NCI-H774 (cell line): ENCODE data around the gene WWC2.

Experiments used
- DNase-seq: peaks from one replicate; lab custom pipeline; 2025; lab: John Stamatoyannopoulos, UW

WWC2 gene

GRCh38 chr4:183329954-183330742 is 231.1 kb downstream of the WWC2 start:
- no peak for DNase-seq

GRCh38 chr4:183330841-183331240 is 231.8 kb downstream of the WWC2 start:
- no peak for DNase-seq

- DNase-seq = no peak
These were observed 233.4 kb downstream of the WWC2 start for GRCh38 chr4:183332447-183332846.

GRCh38 chr4:183333202-183333601 is 234.1 kb downstream of the WWC2 start:
- no peak for DNase-seq

GRCh38 chr4:183333983-183334382 is 234.9 kb downstream of the WWC2 start:
- DNase-seq = no peak

GRCh38 chr4:183335369-183335940 is 236.4 kb downstream of the WWC2 start:
- DNase-seq = no peak

GRCh38 chr4:183337349-183337748 is 238.3 kb downstream of the WWC2 start:
- no peak for DNase-seq

GRCh38 chr4:183337833-183338232 is 238.8 kb downstream of the WWC2 start:
- DNase-seq = no peak

GRCh38 chr4:183342541-183343533 is 243.8 kb downstream of the WWC2 start:
- no peak for DNase-seq

- DNase-seq = no peak
These were observed 244.7 kb downstream of the WWC2 start for GRCh38 chr4:183343730-183344129.

- no peak for DNase-seq
These were observed 245.6 kb downstream of the WWC2 start for GRCh38 chr4:183344523-183345255.

- no peak for DNase-seq
These were observed 246.2 kb downstream of the WWC2 start for GRCh38 chr4:183345261-183345660.

- DNase-seq = no peak
These were observed 248.1 kb downstream of the WWC2 start for GRCh38 chr4:183347146-183347545.

GRCh38 chr4:183347566-183347965 is 248.5 kb downstream of the WWC2 start:
- DNase-seq = no peak

GRCh38 chr4:183348136-183348535 is 249.1 kb downstream of the WWC2 start:
- no peak for DNase-seq

GRCh38 chr4:183348706-183349659 is 249.9 kb downstream of the WWC2 start:
- DNase-seq = no peak

- DNase-seq = no peak
These were observed 250.6 kb downstream of the WWC2 start for GRCh38 chr4:183349673-183350072.

- no peak for DNase-seq
These were observed 251.4 kb downstream of the WWC2 start for GRCh38 chr4:183350317-183351071.

GRCh38 chr4:183352546-183352945 is 253.5 kb downstream of the WWC2 start:
- no peak for DNase-seq

- no peak for DNase-seq
These were observed 254.5 kb downstream of the WWC2 start for GRCh38 chr4:183353557-183353956.
